ENCODE measurements around the gene TMTC1. TPM values are rescaled to one million over a fixed set of nuclear protein-coding genes. Genes with fewer than 3 reads are reported as not detected.
A peak's percentile ranks its signal among the peaks of the same experiment; 100 is the strongest.

TMTC1 gene
- total and polyA plus RNA-seq, 2 donors (not counting 1 experiment from before 2014, with no cell fraction given): 62.2 to 222 TPM

- H2AFZ ChIP-seq (ENCODE audit: low read length): no peak overlapping the region
Observed at GRCh38 chr12:29537298-29537697, 246.4 kb downstream of the TMTC1 start.

GRCh38 chr12:29534935-29535334, 248.8 kb downstream of the TMTC1 start:
- H3K4me3 ChIP-seq (replicated peaks in 1 of 4; ENCODE audit: control extremely low read depth in 1 of 4, insufficient read depth in 1 of 4, low read depth in 3 of 4, low read length in 4 of 4): no peak overlapping the region

More at GRCh38 chr12:29537298-29537697, 246.4 kb downstream of the TMTC1 start:
- no peak overlapping the region for H3K27ac ChIP-seq (ENCODE audit: insufficient read depth, low read length)
- TF ChIP-seq CTCF (conservative IDR thresholded peaks at IDR 0.05 in 1 of 2, IDR thresholded peaks at IDR 0.05 in 1 of 2; ENCODE audit: low read depth in 1 of 2, low read length in 2 of 2) (no peak), EZH2 (IDR thresholded peaks at IDR 0.05; ENCODE audit: low read length, missing control alignments) (no peak)
- H3K9me3 ChIP-seq (ENCODE audit: control insufficient read depth, insufficient read depth, low read depth, low read length): no peaks in the 10 kb centered on the region
- H3K4me3 ChIP-seq (replicated peaks in 1 of 4; ENCODE audit: control extremely low read depth in 1 of 4, insufficient read depth in 1 of 4, low read depth in 3 of 4, low read length in 4 of 4): no peak overlapping the region
- H3K36me3 ChIP-seq (ENCODE audit: control insufficient read depth, insufficient read depth, low read length): no peaks in the 10 kb centered on the region
- H3K27me3 ChIP-seq (ENCODE audit: control insufficient read depth, insufficient read depth, low read length): no peaks in the 10 kb centered on the region
- peaks cover 6% of the 10 kb centered on the region for H3K4me1 ChIP-seq (ENCODE audit: control insufficient read depth, extremely low read depth, insufficient read depth, low read length)
- DNase-seq (ENCODE audit: low read depth in 2 of 2): peak; percentile 53 to 73
- H3K4me2 ChIP-seq (ENCODE audit: extremely low read depth, insufficient read depth, low read length): no peak overlapping the region
- no peaks in the 10 kb centered on the region for H4K20me1 ChIP-seq (ENCODE audit: control insufficient read depth, extremely low read depth, insufficient read depth, low read length)
- no peaks in the 10 kb centered on the region for H3K79me2 ChIP-seq (ENCODE audit: control insufficient read depth, insufficient read depth, low read length)
- H3K9ac ChIP-seq (ENCODE audit: insufficient read depth, low read length): no peak overlapping the region

GRCh38 chr12:29533815-29534489, 249.8 kb downstream of the TMTC1 start:
- peaks cover 6% of the 10 kb centered on the region for H3K4me1 ChIP-seq (ENCODE audit: control insufficient read depth, extremely low read depth, insufficient read depth, low read length)
- H3K9ac ChIP-seq (ENCODE audit: insufficient read depth, low read length): no peak overlapping the region
- no peaks in the 10 kb centered on the region for H3K9me3 ChIP-seq (ENCODE audit: control insufficient read depth, insufficient read depth, low read depth, low read length)
- no peaks in the 10 kb centered on the region for H4K20me1 ChIP-seq (ENCODE audit: control insufficient read depth, extremely low read depth, insufficient read depth, low read length)
- H3K79me2 ChIP-seq (ENCODE audit: control insufficient read depth, insufficient read depth, low read length): no peaks in the 10 kb centered on the region
- no peaks in the 10 kb centered on the region for H3K36me3 ChIP-seq (ENCODE audit: control insufficient read depth, insufficient read depth, low read length)
- no peak for TF ChIP-seq EZH2 (IDR thresholded peaks at IDR 0.05; ENCODE audit: low read length, missing control alignments)
- no peaks in the 10 kb centered on the region for H3K27me3 ChIP-seq (ENCODE audit: control insufficient read depth, insufficient read depth, low read length)
- H3K4me3 ChIP-seq (replicated peaks in 1 of 4; ENCODE audit: control extremely low read depth in 1 of 4, insufficient read depth in 1 of 4, low read depth in 3 of 4, low read length in 4 of 4): no peak overlapping the region
- H3K4me2 ChIP-seq (ENCODE audit: extremely low read depth, insufficient read depth, low read length): no peak overlapping the region
- H2AFZ ChIP-seq (ENCODE audit: low read length): no peak overlapping the region
- no peak overlapping the region for H3K27ac ChIP-seq (ENCODE audit: insufficient read depth, low read length)
- no peak for DNase-seq (ENCODE audit: low read depth in 2 of 2)

More at GRCh38 chr12:29534935-29535334, 248.8 kb downstream of the TMTC1 start:
- Histone ChIP-seq H2AFZ (ENCODE audit: low read length) (no peak overlapping the region), H3K9me3 (ENCODE audit: control insufficient read depth, insufficient read depth, low read depth, low read length) (no peaks in the 10 kb centered on the region), H3K4me1 (ENCODE audit: control insufficient read depth, extremely low read depth, insufficient read depth, low read length) (peaks cover 6% of the 10 kb centered on the region), H3K36me3 (ENCODE audit: control insufficient read depth, insufficient read depth, low read length) (no peaks in the 10 kb centered on the region), H3K9ac (ENCODE audit: insufficient read depth, low read length) (no peak overlapping the region), H3K4me2 (ENCODE audit: extremely low read depth, insufficient read depth, low read length) (no peak overlapping the region), H4K20me1 (ENCODE audit: control insufficient read depth, extremely low read depth, insufficient read depth, low read length) (no peaks in the 10 kb centered on the region), H3K79me2 (ENCODE audit: control insufficient read depth, insufficient read depth, low read length) (no peaks in the 10 kb centered on the region), H3K27me3 (ENCODE audit: control insufficient read depth, insufficient read depth, low read length) (no peaks in the 10 kb centered on the region), H3K27ac (ENCODE audit: insufficient read depth, low read length) (no peak overlapping the region)
- TF ChIP-seq EZH2 (IDR thresholded peaks at IDR 0.05; ENCODE audit: low read length, missing control alignments): no peak
- TF ChIP-seq CTCF (conservative IDR thresholded peaks at IDR 0.05 in 1 of 2, IDR thresholded peaks at IDR 0.05 in 1 of 2; ENCODE audit: low read depth in 1 of 2, low read length in 2 of 2): no peak
- peak in 1 of 2 donors; percentile 65 for DNase-seq (ENCODE audit: low read depth in 2 of 2)
